KMS-11 (cell line): ENCODE measurements around the gene PAGE2B.
A peak's percentile ranks its signal among the peaks of the same experiment; 100 is the strongest.
"Not testable (repeated sequence)": the region's sequence is repeated elsewhere in the genome, so short reads cannot be mapped to it uniquely, and the experiment has no call there.

Source experiments
- H2AFZ ChIP-seq: fragments of 200-600 bp; sonication (generic); 2 replicates; pipeline ENCODE4 v1.6.1; 2016; ENCODE audit warnings: antibody characterized with exemption, mixed run types, low read depth
- H3K27ac ChIP-seq: fragments of 200-600 bp; sonication (generic); 2 replicates; pipeline ENCODE4 v1.6.1; 2016; ENCODE audit warnings: mild to moderate bottlenecking, mixed run types
- H3K27me3 ChIP-seq: fragments of 200-600 bp; sonication (generic); 2 replicates; pipeline ENCODE4 v1.6.1; 2017; ENCODE audit warnings: mild to moderate bottlenecking, low read depth, mixed run types, moderate library complexity; ENCODE audit not compliant: insufficient read depth
- H3K36me3 ChIP-seq: fragments of 200-600 bp; sonication (generic); 2 replicates; pipeline ENCODE4 v1.6.1; 2017; ENCODE audit warnings: mild to moderate bottlenecking, mixed run types; ENCODE audit not compliant: insufficient read depth
- H3K4me1 ChIP-seq: fragments of 200-600 bp; sonication (generic); 2 replicates; pipeline ENCODE4 v1.6.1; 2016; ENCODE audit warnings: mild to moderate bottlenecking, low read depth, mixed run types; ENCODE audit not compliant: poor library complexity, severe bottlenecking
- H3K4me2 ChIP-seq: fragments of 200-600 bp; sonication (generic); 2 replicates; pipeline ENCODE4 v1.7.0; 2016; ENCODE audit warnings: mild to moderate bottlenecking, mixed run types
- H3K4me3 ChIP-seq: fragments of 200-600 bp; sonication (generic); IDR thresholded peaks from 2 replicates; pipeline ENCODE4 v1.6.1; 2017; ENCODE audit warnings: low read depth, low read length, mixed read lengths; ENCODE audit not compliant: insufficient read depth
- H3K79me2 ChIP-seq: fragments of 200-600 bp; sonication (generic); 2 replicates; pipeline ENCODE4 v1.6.1; 2016; ENCODE audit warnings: low read depth, mixed run types; ENCODE audit not compliant: insufficient read depth
- H3K9ac ChIP-seq: fragments of 200-600 bp; sonication (generic); 2 replicates; pipeline ENCODE4 v1.6.1; 2016; ENCODE audit warnings: mild to moderate bottlenecking, mixed run types
- H4K20me1 ChIP-seq: fragments of 200-600 bp; sonication (generic); 2 replicates; pipeline ENCODE4 v1.6.1; 2016; ENCODE audit warnings: mild to moderate bottlenecking, mixed run types; ENCODE audit not compliant: insufficient read depth
- TF ChIP-seq, protein P1 (sequence below): fragments of 200-600 bp; sonication (generic); conservative IDR thresholded peaks from 2 replicates; pipeline ENCODE4 v1.6.1; 2017; ENCODE audit warnings: low read depth, mild to moderate bottlenecking, antibody characterized with exemption, low read length, moderate library complexity, mixed read lengths

PAGE2B gene

GRCh38 chrX:55039471-55039870 is 35.4 kb upstream of the PAGE2B start:
- no peak overlapping the region for H3K9ac ChIP-seq
- H3K36me3 ChIP-seq, result no peaks in the 10 kb centered on the region
- no peaks in the 10 kb centered on the region for H3K27me3 ChIP-seq
- no peaks in the 10 kb centered on the region for H4K20me1 ChIP-seq
- H3K4me2 ChIP-seq, result no peak overlapping the region
- H2AFZ ChIP-seq, result no peak overlapping the region
- no peak overlapping the region for H3K4me3 ChIP-seq
- no peak overlapping the region for H3K27ac ChIP-seq
- TF ChIP-seq, protein P1, sequence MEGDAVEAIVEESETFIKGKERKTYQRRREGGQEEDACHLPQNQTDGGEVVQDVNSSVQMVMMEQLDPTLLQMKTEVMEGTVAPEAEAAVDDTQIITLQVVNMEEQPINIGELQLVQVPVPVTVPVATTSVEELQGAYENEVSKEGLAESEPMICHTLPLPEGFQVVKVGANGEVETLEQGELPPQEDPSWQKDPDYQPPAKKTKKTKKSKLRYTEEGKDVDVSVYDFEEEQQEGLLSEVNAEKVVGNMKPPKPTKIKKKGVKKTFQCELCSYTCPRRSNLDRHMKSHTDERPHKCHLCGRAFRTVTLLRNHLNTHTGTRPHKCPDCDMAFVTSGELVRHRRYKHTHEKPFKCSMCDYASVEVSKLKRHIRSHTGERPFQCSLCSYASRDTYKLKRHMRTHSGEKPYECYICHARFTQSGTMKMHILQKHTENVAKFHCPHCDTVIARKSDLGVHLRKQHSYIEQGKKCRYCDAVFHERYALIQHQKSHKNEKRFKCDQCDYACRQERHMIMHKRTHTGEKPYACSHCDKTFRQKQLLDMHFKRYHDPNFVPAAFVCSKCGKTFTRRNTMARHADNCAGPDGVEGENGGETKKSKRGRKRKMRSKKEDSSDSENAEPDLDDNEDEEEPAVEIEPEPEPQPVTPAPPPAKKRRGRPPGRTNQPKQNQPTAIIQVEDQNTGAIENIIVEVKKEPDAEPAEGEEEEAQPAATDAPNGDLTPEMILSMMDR, result no peak
- no peaks in the 10 kb centered on the region for H3K79me2 ChIP-seq
- no peaks in the 10 kb centered on the region for H3K4me1 ChIP-seq

GRCh38 chrX:55041514-55041913 is 33.3 kb upstream of the PAGE2B start:
- Histone ChIP-seq H3K9ac (no peak overlapping the region), H2AFZ (no peak overlapping the region), H3K4me2 (no peak overlapping the region), H3K4me1 (no peaks in the 10 kb centered on the region), H3K27ac (no peak overlapping the region), H3K36me3 (no peaks in the 10 kb centered on the region), H4K20me1 (no peaks in the 10 kb centered on the region), H3K4me3 (no peak overlapping the region), H3K27me3 (no peaks in the 10 kb centered on the region), H3K79me2 (no peaks in the 10 kb centered on the region)
- TF ChIP-seq, protein P1, result no peak

GRCh38 chrX:55050599-55050998 is 24.2 kb upstream of the PAGE2B start:
- not testable (repeated sequence) for H3K27ac ChIP-seq, H4K20me1 ChIP-seq, H3K4me2 ChIP-seq, H3K9ac ChIP-seq, H3K4me3 ChIP-seq, H2AFZ ChIP-seq, H3K4me1 ChIP-seq, H3K27me3 ChIP-seq, H3K79me2 ChIP-seq, H3K36me3 ChIP-seq

DNA sequence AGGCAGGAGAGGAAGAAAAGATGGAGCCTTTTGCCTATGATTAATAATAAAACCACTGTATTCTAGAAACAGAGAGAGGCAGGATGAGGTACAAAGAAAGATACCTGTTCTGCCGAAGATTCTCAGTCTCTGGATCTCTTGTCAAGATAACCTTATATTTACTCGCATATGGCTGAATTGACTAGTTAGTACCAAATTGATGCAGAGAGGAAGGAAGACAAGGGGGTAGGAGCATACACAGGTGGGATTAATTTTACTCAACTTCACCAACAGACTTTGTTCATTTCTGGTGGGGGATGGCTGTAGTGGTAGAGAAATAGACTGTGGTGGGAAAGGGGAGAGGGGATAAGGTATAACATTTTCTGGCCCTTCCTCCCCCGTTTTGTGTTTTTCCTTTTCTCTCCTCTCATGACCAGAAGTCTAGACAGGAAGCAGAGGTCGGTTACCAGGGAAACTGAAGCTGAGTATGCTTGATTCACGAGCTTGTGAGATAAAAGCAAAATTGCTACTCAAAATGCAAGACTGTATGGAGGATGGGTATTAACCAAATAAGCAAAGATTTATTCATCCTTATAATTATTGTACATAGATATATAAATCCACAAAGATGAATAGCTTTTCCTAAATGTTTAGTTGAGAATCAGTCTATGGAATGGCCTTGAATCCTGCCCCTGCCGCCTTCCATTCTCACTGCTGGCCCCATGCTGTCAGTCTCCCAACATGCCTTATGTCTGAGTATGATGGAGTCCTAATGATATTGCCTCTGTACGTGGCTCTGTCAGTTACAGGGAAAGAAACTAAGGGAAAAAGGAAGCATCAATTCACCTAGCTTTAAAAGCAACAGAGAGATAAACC is 17.8 kb upstream of the PAGE2B start:
- H3K4me1 ChIP-seq, result peaks cover 10% of the 10 kb centered on the region
- H4K20me1 ChIP-seq, result no peaks in the 10 kb centered on the region
- H2AFZ ChIP-seq, result 0 out of 2 replicates have a peak overlapping the region, but pooled peaks have one; percentile 9
- TF ChIP-seq, protein P1, result no peak
- no peak overlapping the region for H3K27ac ChIP-seq
- no peak overlapping the region for H3K4me2 ChIP-seq
- no peaks in the 10 kb centered on the region for H3K36me3 ChIP-seq
- H3K9ac ChIP-seq, result no peak overlapping the region
- no peaks in the 10 kb centered on the region for H3K27me3 ChIP-seq
- H3K4me3 ChIP-seq, result no peak overlapping the region
- H3K79me2 ChIP-seq, result no peaks in the 10 kb centered on the region

GRCh38 chrX:55057675-55058249 is 17.1 kb upstream of the PAGE2B start:
- TF ChIP-seq, protein P1, result peak; percentile 70
- Histone ChIP-seq H3K4me2 (no peak overlapping the region), H4K20me1 (no peaks in the 10 kb centered on the region), H2AFZ (0 out of 2 replicates have a peak overlapping the region, but pooled peaks have one; percentile 9), H3K27me3 (no peaks in the 10 kb centered on the region), H3K4me1 (peaks cover 10% of the 10 kb centered on the region), H3K4me3 (no peak overlapping the region), H3K9ac (no peak overlapping the region), H3K79me2 (no peaks in the 10 kb centered on the region), H3K36me3 (no peaks in the 10 kb centered on the region), H3K27ac (no peak overlapping the region)

DNA sequence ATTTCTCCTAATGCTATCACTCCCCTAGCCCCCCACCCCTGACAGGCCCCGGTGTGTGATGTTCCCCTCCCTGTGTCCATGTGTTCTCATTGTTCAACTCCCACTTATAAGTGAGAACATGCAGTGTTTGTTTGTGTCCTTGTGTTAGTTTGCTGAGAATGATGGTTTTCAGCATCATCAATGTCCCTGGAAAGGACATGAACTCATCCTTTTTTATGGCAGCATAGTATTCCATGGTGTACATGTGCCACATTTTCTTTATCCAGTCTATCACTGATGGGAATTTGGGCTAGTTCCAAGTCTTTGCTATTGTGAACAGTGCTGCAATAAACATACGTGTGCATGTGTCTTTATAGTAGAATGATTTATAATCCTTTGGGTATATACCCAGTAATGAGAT is 7.7 kb upstream of the PAGE2B start:
- H4K20me1 ChIP-seq, H3K27ac ChIP-seq, H3K4me2 ChIP-seq, H3K4me1 ChIP-seq, H3K9ac ChIP-seq, H3K27me3 ChIP-seq, H3K79me2 ChIP-seq, H2AFZ ChIP-seq, H3K4me3 ChIP-seq, H3K36me3 ChIP-seq: not testable (repeated sequence)
